ENCODE measurements around the gene RNASEL. TPM values are rescaled to one million over a fixed set of nuclear protein-coding genes. Genes with fewer than 3 reads are reported as not detected.

The RNASEL gene
- total RNA-seq, 1 experiment from 2014 or later, result 1.2 TPM

DNA sequence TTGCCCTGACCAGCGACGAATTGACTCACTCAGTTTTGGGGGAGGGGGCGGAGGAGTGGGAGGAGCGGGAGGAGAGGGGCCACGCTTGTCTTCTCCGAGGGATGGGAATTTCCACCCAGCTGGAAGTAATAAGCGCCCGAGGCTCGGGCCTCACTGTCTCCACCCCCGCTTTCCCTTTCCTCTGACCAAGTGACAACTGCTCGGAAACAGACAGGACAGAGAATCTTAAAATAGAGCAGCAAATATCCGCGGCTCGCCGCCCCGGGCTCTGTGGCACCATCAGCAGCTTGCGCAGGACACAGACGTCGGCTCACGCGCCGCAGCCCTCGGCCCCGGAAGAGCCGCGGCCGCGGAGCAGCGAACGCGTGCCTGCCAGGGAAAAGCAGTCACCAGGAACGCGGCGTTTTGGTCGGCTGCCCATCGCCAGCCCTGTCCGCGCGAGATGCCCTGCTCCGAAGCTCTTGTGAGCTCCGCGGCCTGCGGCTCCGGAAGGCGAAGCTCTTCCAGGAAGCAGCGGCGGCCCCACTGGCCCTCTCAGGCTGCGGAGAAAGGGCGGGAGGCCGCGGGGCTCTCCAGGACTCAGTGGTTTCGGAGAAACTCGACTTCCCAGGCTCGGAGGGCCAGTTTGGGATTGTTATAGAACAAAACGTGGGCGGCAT, 25.9 kb upstream of the RNASEL start:
- no peaks in the 10 kb centered on the region for H3K36me3 ChIP-seq (ENCODE audit: control insufficient read depth, insufficient read depth, low read length)
- no peaks in the 10 kb centered on the region; the same call in 1 of the 2 replicates for H3K4me1 ChIP-seq (ENCODE audit: control insufficient read depth, insufficient read depth, low read length)
- H3K27me3 ChIP-seq (ENCODE audit: control insufficient read depth, insufficient read depth, low read length), result peaks cover 16% of the 10 kb centered on the region
- peak overlapping the region; percentile 32 to 43 for H3K4me3 ChIP-seq (ENCODE audit: low read depth in 2 of 2, low read length in 2 of 2)
- TF ChIP-seq, protein P1, sequence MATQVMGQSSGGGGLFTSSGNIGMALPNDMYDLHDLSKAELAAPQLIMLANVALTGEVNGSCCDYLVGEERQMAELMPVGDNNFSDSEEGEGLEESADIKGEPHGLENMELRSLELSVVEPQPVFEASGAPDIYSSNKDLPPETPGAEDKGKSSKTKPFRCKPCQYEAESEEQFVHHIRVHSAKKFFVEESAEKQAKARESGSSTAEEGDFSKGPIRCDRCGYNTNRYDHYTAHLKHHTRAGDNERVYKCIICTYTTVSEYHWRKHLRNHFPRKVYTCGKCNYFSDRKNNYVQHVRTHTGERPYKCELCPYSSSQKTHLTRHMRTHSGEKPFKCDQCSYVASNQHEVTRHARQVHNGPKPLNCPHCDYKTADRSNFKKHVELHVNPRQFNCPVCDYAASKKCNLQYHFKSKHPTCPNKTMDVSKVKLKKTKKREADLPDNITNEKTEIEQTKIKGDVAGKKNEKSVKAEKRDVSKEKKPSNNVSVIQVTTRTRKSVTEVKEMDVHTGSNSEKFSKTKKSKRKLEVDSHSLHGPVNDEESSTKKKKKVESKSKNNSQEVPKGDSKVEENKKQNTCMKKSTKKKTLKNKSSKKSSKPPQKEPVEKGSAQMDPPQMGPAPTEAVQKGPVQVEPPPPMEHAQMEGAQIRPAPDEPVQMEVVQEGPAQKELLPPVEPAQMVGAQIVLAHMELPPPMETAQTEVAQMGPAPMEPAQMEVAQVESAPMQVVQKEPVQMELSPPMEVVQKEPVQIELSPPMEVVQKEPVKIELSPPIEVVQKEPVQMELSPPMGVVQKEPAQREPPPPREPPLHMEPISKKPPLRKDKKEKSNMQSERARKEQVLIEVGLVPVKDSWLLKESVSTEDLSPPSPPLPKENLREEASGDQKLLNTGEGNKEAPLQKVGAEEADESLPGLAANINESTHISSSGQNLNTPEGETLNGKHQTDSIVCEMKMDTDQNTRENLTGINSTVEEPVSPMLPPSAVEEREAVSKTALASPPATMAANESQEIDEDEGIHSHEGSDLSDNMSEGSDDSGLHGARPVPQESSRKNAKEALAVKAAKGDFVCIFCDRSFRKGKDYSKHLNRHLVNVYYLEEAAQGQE (IDR thresholded peaks at IDR 0.05; ENCODE audit: insufficient read depth in 1 of 2, low read depth in 2 of 2, low read length in 1 of 2), result no peak
- TF ChIP-seq TCF7L2 (IDR thresholded peaks at IDR 0.05; ENCODE audit: low read depth, low read length) (no peak), SIN3A (IDR thresholded peaks at IDR 0.05; ENCODE audit: borderline replicate concordance, insufficient read depth, low read depth, low read length) (no peak)
- TF ChIP-seq, protein P2, sequence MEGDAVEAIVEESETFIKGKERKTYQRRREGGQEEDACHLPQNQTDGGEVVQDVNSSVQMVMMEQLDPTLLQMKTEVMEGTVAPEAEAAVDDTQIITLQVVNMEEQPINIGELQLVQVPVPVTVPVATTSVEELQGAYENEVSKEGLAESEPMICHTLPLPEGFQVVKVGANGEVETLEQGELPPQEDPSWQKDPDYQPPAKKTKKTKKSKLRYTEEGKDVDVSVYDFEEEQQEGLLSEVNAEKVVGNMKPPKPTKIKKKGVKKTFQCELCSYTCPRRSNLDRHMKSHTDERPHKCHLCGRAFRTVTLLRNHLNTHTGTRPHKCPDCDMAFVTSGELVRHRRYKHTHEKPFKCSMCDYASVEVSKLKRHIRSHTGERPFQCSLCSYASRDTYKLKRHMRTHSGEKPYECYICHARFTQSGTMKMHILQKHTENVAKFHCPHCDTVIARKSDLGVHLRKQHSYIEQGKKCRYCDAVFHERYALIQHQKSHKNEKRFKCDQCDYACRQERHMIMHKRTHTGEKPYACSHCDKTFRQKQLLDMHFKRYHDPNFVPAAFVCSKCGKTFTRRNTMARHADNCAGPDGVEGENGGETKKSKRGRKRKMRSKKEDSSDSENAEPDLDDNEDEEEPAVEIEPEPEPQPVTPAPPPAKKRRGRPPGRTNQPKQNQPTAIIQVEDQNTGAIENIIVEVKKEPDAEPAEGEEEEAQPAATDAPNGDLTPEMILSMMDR (IDR thresholded peaks at IDR 0.05), result no peak
- H3K9me3 ChIP-seq (ENCODE audit: control insufficient read depth, insufficient read depth, low read depth, low read length), result no peaks in the 10 kb centered on the region
- ChIA-PET CTCF (no interaction called here), POLR2A (no interaction called here)
- intact Hi-C loops (cut with micrococcal nuclease; ENCODE audit: unreplicated experiment), result no loop called here
- DNase-seq (ENCODE audit: low read depth, low spot score), result no peak
- in situ Hi-C loops (cut with HindIII; ENCODE audit: low pct_unique_long_range_greater_than_20kb, low sequenced_read_pairs), result no loop called here
- peak; percentile 72 for ATAC-seq
- no TSS peak for BruUV-seq (replicated peaks)
- H3K27ac ChIP-seq (ENCODE audit: low read length), result no peak overlapping the region

DNA sequence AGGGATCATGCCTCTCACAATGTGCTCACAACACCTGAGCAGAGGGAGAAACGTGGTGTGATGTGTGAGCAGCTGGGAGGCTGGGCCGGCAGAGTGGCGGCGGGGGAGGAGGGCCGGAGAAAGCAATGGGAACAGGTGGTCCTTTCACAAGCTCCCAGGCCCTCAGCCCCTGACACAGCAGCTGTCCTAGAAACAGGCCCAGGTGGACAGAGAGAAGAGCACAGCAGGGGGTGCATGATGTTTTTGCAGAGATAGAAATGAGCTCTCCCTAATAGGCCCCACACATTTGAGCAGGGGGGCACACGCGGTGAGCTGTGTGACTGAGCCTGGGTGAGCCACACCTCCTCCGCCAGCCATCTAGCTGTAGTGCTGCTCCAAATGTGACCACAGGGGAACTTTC, 22.7 kb upstream of the RNASEL start:
- Histone ChIP-seq H3K27me3 (ENCODE audit: control insufficient read depth, insufficient read depth, low read length) (peaks cover 10% of the 10 kb centered on the region; the same call in 1 of the 2 replicates), H3K4me3 (ENCODE audit: low read depth in 2 of 2, low read length in 2 of 2) (no peak overlapping the region), H3K4me1 (ENCODE audit: control insufficient read depth, insufficient read depth, low read length) (no peaks in the 10 kb centered on the region; the same call in 1 of the 2 replicates), H3K36me3 (ENCODE audit: control insufficient read depth, insufficient read depth, low read length) (no peaks in the 10 kb centered on the region), H3K27ac (ENCODE audit: low read length) (no peak overlapping the region), H3K9me3 (ENCODE audit: control insufficient read depth, insufficient read depth, low read depth, low read length) (no peaks in the 10 kb centered on the region)
- POLR2A ChIA-PET, result no interaction called here
- ATAC-seq (no peak), DNase-seq (ENCODE audit: low read depth, low spot score) (no peak)
- TF ChIP-seq TCF7L2 (IDR thresholded peaks at IDR 0.05; ENCODE audit: low read depth, low read length), result no peak
- TF ChIP-seq, protein P1 (IDR thresholded peaks at IDR 0.05; ENCODE audit: insufficient read depth in 1 of 2, low read depth in 2 of 2, low read length in 1 of 2), result no peak
- TF ChIP-seq POLR2AphosphoS5 (IDR thresholded peaks at IDR 0.05; ENCODE audit: low read depth, low read length), result no peak
- TF ChIP-seq, protein P2 (IDR thresholded peaks at IDR 0.05), result no peak
- no peak for TF ChIP-seq SIN3A (IDR thresholded peaks at IDR 0.05; ENCODE audit: borderline replicate concordance, insufficient read depth, low read depth, low read length)
- no TSS peak for BruUV-seq (replicated peaks)
- in situ Hi-C loops (cut with HindIII; ENCODE audit: low pct_unique_long_range_greater_than_20kb, low sequenced_read_pairs) (no loop called here), intact Hi-C loops (cut with micrococcal nuclease; ENCODE audit: unreplicated experiment) (no loop called here)
- CTCF ChIA-PET, result no interaction called here

Data from Panc1 (cell line).